GM12872 (cell line): ENCODE data around the gene ARID4B.

Experiments used
- TF ChIP-seq, protein P1 (sequence below): IDR thresholded peaks from 3 replicates; pipeline ENCODE4 v1.5.1; 2011; ENCODE audit warnings: low read depth, mild to moderate bottlenecking, low read length, moderate library complexity; ENCODE audit not compliant: insufficient read depth

The ARID4B gene

DNA sequence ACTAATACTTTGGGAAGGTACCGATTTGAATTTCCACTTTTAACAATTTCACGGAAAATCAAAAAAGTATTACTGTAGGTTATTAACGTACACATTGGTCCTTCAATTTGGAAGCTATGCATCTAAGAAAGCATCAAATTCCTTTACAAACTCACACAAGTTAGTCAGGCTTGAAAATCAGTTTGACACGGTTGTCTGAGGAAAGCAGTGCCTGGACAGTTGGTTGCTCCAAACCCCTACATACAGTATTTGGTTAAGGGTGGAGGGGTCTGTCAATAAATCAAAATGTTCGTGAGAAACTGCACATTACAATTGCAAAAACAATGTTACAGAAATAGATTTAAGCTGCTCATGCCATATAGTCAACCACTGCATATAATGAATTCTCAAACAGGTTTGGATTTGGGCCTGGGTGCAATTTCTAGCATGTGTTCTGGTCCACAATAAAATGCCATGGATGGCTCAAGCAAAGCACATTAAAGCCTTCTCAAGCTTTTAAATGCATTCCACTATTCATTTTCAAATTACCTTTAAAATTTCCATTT, 147.0 kb downstream of the ARID4B start:
- TF ChIP-seq, protein P1, sequence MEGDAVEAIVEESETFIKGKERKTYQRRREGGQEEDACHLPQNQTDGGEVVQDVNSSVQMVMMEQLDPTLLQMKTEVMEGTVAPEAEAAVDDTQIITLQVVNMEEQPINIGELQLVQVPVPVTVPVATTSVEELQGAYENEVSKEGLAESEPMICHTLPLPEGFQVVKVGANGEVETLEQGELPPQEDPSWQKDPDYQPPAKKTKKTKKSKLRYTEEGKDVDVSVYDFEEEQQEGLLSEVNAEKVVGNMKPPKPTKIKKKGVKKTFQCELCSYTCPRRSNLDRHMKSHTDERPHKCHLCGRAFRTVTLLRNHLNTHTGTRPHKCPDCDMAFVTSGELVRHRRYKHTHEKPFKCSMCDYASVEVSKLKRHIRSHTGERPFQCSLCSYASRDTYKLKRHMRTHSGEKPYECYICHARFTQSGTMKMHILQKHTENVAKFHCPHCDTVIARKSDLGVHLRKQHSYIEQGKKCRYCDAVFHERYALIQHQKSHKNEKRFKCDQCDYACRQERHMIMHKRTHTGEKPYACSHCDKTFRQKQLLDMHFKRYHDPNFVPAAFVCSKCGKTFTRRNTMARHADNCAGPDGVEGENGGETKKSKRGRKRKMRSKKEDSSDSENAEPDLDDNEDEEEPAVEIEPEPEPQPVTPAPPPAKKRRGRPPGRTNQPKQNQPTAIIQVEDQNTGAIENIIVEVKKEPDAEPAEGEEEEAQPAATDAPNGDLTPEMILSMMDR: no peak

- TF ChIP-seq, protein P1: no peak
Observed at GRCh38 chr1:235176486-235176885, 151.5 kb downstream of the ARID4B start.

DNA sequence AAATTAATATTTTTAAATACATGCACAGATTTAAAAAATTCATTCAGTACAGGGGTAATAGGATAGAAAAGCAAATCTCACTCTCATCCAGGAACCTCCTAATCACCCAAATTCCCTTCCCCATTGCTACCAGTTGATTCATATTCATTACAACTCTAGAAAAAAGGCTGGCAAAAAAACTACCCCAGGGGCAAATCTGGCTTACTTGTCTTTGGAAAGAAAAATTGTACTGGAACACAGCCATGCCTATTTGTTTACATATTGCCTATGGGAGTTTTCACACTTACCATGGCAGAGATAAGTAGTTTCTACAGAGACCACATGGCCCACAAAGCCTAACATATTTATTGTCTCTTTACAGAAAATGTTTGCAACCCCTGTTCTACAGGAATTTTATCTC, 158.0 kb downstream of the ARID4B start:
- TF ChIP-seq, protein P1: no peak

- TF ChIP-seq, protein P1: no peak
Observed at GRCh38 chr1:235168375-235168774, 159.6 kb downstream of the ARID4B start.

GRCh38 chr1:235161685-235162327, 166.2 kb downstream of the ARID4B start:
- TF ChIP-seq, protein P1: no peak

GRCh38 chr1:235160957-235161684, 166.9 kb downstream of the ARID4B start, which contains the start of gene RBM34:
Gene RBM34 (minus strand): TSS chr1:235161250. CDS start chr1:235161226, 24 bp downstream.
- TF ChIP-seq, protein P1: no peak

GRCh38 chr1:235160383-235160956, 167.5 kb downstream of the ARID4B start:
- TF ChIP-seq, protein P1: peak; percentile 5; the same call in 1 of the 3 replicates
